A549 (cell line): ENCODE measurements around the gene MUC5AC. TPM values are rescaled to one million over a fixed set of nuclear protein-coding genes. Genes with fewer than 3 reads are reported as not detected.

ENCODE experiments used
- ATAC-seq, 2 experiments: fragments of 200-7000 bp in 1 of 2; fragments of >200 bp in 1 of 2; cut with Nextera tagmentation in 1 of 2; cut with Tn5 transposase in 1 of 2; 3 replicates each; pipeline versions ENCODE4 v1.8.0 to v1.9.1; 2018 to 2020; ENCODE audit warnings: mild to moderate bottlenecking in 1 of 2, moderate library complexity in 1 of 2
- CTCF ChIA-PET: fragments of 300-600 bp; sonication (Branson Sonifier 250); formaldehyde crosslinking; extraction: SDS; loops from one replicate; lab custom pipeline; 2021; ENCODE audit warnings: antibody characterized with exemption, inconsistent platforms; lab: Yijun Ruan, JAX
- POLR2A ChIA-PET: fragments of 350-600 bp; formaldehyde crosslinking; extraction: SDS; loops from one replicate; lab custom pipeline; 2021; ENCODE audit warnings: antibody characterized with exemption, inconsistent platforms; lab: Yijun Ruan, JAX
- DNase-seq, 2 experiments: peaks; one replicate each; pipeline versions ENCODE4 v3.0.0 to v3.0.0-alpha.2; 2011 to 2016; ENCODE audit warnings: low read depth in 1 of 2, low spot score in 1 of 2
- FAIRE-seq: peaks from 2 replicates; lab custom pipeline; 2011; peaks lifted over from hg19 to GRCh38; lab: Jason Lieb, UNC
- H3K27ac ChIP-seq, 2 experiments: fragments of >200 bp; sonication (Bioruptor Twin); formaldehyde crosslinking; 3 replicates each; pipeline ENCODE4 v1.5.1; 2016 to 2017
- H3K4me1 ChIP-seq: fragments of >200 bp; sonication (Bioruptor Twin); formaldehyde crosslinking; 3 replicates; pipeline ENCODE4 v1.6.1; 2016
- H3K4me2 ChIP-seq: fragments of >200 bp; sonication (Bioruptor Twin); formaldehyde crosslinking; 3 replicates; pipeline ENCODE4 v1.6.1; 2016
- H3K4me3 ChIP-seq: fragments of >200 bp; sonication (Bioruptor Twin); formaldehyde crosslinking; 3 replicates; pipeline ENCODE4 v1.5.1; 2016
- H3K9me3 ChIP-seq: fragments of >200 bp; sonication (Bioruptor Twin); formaldehyde crosslinking; 3 replicates; pipeline ENCODE4 v1.6.1; 2016
- BHLHE40 ChIP-seq: IDR thresholded peaks from 2 replicates; pipeline ENCODE4 v1.6.1; 2012; ENCODE audit warnings: low read depth, low read length, inconsistent platforms
- CBX2 ChIP-seq: fragments of 200-600 bp; sonication (generic); IDR thresholded peaks from 2 replicates; pipeline ENCODE4 v1.6.1; 2016; ENCODE audit warnings: low read depth, mild to moderate bottlenecking, borderline replicate concordance
- CBX8 ChIP-seq: fragments of 200-600 bp; sonication (generic); IDR thresholded peaks from 2 replicates; pipeline ENCODE4 v1.6.1; 2016
- CEBPB ChIP-seq, 2 experiments: fragments of >200 bp in 1 of 2; sonication (Bioruptor Twin) in 1 of 2; formaldehyde crosslinking in 1 of 2; IDR thresholded peaks; 2 replicates each; pipeline ENCODE4 v1.6.1; 2012 to 2016
- CHD2 ChIP-seq: fragments of 150-350 bp; IDR thresholded peaks from 2 replicates; pipeline ENCODE4 v1.6.1; 2014; ENCODE audit warnings: low read length; ENCODE audit not compliant: partially characterized antibody
- EHF ChIP-seq: fragments of 250-450 bp; sonication (Bioruptor Pico); IDR thresholded peaks from 2 replicates; pipeline ENCODE4 v1.5.0; 2020; ENCODE audit warnings: mild to moderate bottlenecking
- EHMT2 ChIP-seq: fragments of 200-600 bp; sonication (generic); IDR thresholded peaks from 2 replicates; pipeline ENCODE4 v1.6.1; 2016; ENCODE audit warnings: antibody characterized with exemption, low read depth, mild to moderate bottlenecking, moderate library complexity
- ELK1 ChIP-seq: fragments of 150-350 bp; IDR thresholded peaks from 2 replicates; pipeline ENCODE4 v1.6.1; 2014; ENCODE audit warnings: low read depth, mild to moderate bottlenecking, low read length
- FOSB ChIP-seq: fragments of 250-450 bp; sonication (Bioruptor Pico); IDR thresholded peaks from 2 replicates; pipeline ENCODE4 v1.5.0; 2020; ENCODE audit warnings: mild to moderate bottlenecking, moderate library complexity
- GATA3 ChIP-seq: IDR thresholded peaks from 2 replicates; pipeline ENCODE4 v1.6.1; 2012; ENCODE audit warnings: borderline replicate concordance
- HDAC2 ChIP-seq: fragments of 200-600 bp; sonication (generic); IDR thresholded peaks from 2 replicates; pipeline ENCODE4 v1.6.1; 2016
- HMGXB4 ChIP-seq: fragments of 250-450 bp; sonication (Bioruptor Pico); IDR thresholded peaks from 2 replicates; pipeline ENCODE4 v1.5.0; 2021; ENCODE audit warnings: mild to moderate bottlenecking, moderate library complexity, borderline replicate concordance
- HOXA7 ChIP-seq: fragments of 250-450 bp; sonication (Bioruptor Pico); IDR thresholded peaks from 2 replicates; pipeline ENCODE4 v1.5.0; 2020; ENCODE audit warnings: mild to moderate bottlenecking, moderate library complexity
- HOXB13 ChIP-seq: fragments of 250-450 bp; sonication (Bioruptor Pico); IDR thresholded peaks from 2 replicates; pipeline ENCODE4 v1.5.0; 2020; ENCODE audit warnings: low read depth, mild to moderate bottlenecking, moderate library complexity
- HOXB5 ChIP-seq: fragments of 250-450 bp; sonication (Bioruptor Pico); IDR thresholded peaks from 2 replicates; pipeline ENCODE4 v1.5.0; 2020; ENCODE audit warnings: mild to moderate bottlenecking, moderate library complexity
- JUN ChIP-seq, 2 experiments: fragments of >200 bp; sonication (Bioruptor Twin); formaldehyde crosslinking; IDR thresholded peaks; 2 replicates in 1 of 2; 3 replicates in 1 of 2; pipeline ENCODE4 v1.6.1; 2016 to 2017
- JUNB ChIP-seq: fragments of >200 bp; sonication (Bioruptor Twin); formaldehyde crosslinking; IDR thresholded peaks from 2 replicates; pipeline ENCODE4 v1.6.1; 2016
- MAFK ChIP-seq: fragments of 450-650 bp; IDR thresholded peaks from 2 replicates; pipeline ENCODE4 v1.6.1; 2014; ENCODE audit not compliant: partially characterized antibody
- NFE2L2 ChIP-seq: fragments of 150-350 bp; conservative IDR thresholded peaks from 2 replicates; pipeline ENCODE4 v1.6.1; 2014; ENCODE audit warnings: low read length
- NPAS2 ChIP-seq: fragments of 250-450 bp; sonication (Bioruptor Pico); IDR thresholded peaks from 2 replicates; pipeline ENCODE4 v1.8.0; 2022; ENCODE audit warnings: mild to moderate bottlenecking, moderate library complexity, borderline replicate concordance
- NR3C1 ChIP-seq: fragments of >200 bp; sonication (Bioruptor Twin); formaldehyde crosslinking; IDR thresholded peaks from 3 replicates; pipeline ENCODE4 v1.6.1; 2017
- RAD21 ChIP-seq, 2 experiments: fragments of >200 bp in 1 of 2; sonication (Bioruptor Twin) in 1 of 2; formaldehyde crosslinking in 1 of 2; IDR thresholded peaks in 1 of 2; conservative IDR thresholded peaks in 1 of 2; 2 replicates in 1 of 2; 3 replicates in 1 of 2; pipeline ENCODE4 v1.6.1; 2012 to 2018; ENCODE audit warnings: inconsistent platforms in 1 of 2
- RCOR1 ChIP-seq: fragments of 150-350 bp; IDR thresholded peaks from 2 replicates; pipeline ENCODE4 v1.6.1; 2014; ENCODE audit warnings: antibody characterized with exemption, low read length, low read depth
- RFX5 ChIP-seq: fragments of 450-650 bp; IDR thresholded peaks from 2 replicates; pipeline ENCODE4 v1.7.1; 2014; ENCODE audit warnings: antibody characterized with exemption, mild to moderate bottlenecking, moderate library complexity
- SMC3 ChIP-seq: fragments of >200 bp; sonication (Bioruptor Twin); formaldehyde crosslinking; IDR thresholded peaks from 3 replicates; pipeline ENCODE4 v1.6.1; 2018; ENCODE audit warnings: inconsistent platforms
- SREBF2 ChIP-seq: fragments of 450-650 bp; IDR thresholded peaks from 2 replicates; pipeline ENCODE4 v1.6.1; 2014; ENCODE audit warnings: mild to moderate bottlenecking, moderate library complexity
- TFCP2L1 ChIP-seq: fragments of 250-450 bp; sonication (Bioruptor Pico); IDR thresholded peaks from 2 replicates; pipeline ENCODE4 v1.5.0; 2021; ENCODE audit warnings: mild to moderate bottlenecking
- ZC3H11A ChIP-seq: fragments of 450-650 bp; IDR thresholded peaks from 2 replicates; pipeline ENCODE4 v1.6.1; 2014; ENCODE audit warnings: antibody characterized with exemption, mild to moderate bottlenecking
- ZFP36 ChIP-seq: fragments of 450-650 bp; IDR thresholded peaks from 2 replicates; pipeline ENCODE4 v1.6.1; 2014; ENCODE audit warnings: borderline replicate concordance; ENCODE audit not compliant: partially characterized antibody
- WGBS: methylation state at CpG from one replicate; pipeline ENCODE4 v1.1.6; 2017; ENCODE audit errors: missing lambda C conversion rate; 5-methylcytosine and 5-hydroxymethylcytosine counted together
- polyA plus RNA-seq, 4 experiments: library from polyadenylated mRNA; depleted of rRNA in 3 of 4; stranded (reverse); fragments of >200 nt; fragmentation: RNase III in 1 of 4; extraction: RNeasy Plus Mini Kit Qiagen cat#74134 plus additional on column Dnase treatment in 1 of 4; gene quantifications; 2 replicates in 3 of 4; 3 replicates in 1 of 4; pipeline ENCODE4 v1.2.3, GENCODE V29; 2011 to 2017
- TF ChIP-seq, protein P1 (sequence below): fragments of >200 bp; sonication (Bioruptor Twin); formaldehyde crosslinking; IDR thresholded peaks from 2 replicates; pipeline ENCODE4 v1.6.1; 2016
- TF ChIP-seq, protein P2 (sequence below): IDR thresholded peaks from 2 replicates; pipeline ENCODE4 v1.6.1; 2012

The MUC5AC gene
- polyA plus RNA-seq, 2 of the 4 experiments (the other 2 are of a cell fraction): 0.18 to 7.4 TPM

GRCh38 chr11:1149545-1149944 is 8.2 kb upstream of the MUC5AC start:
- DNase-seq (no peak), ATAC-seq (no peak), FAIRE-seq (no peak)
- Histone ChIP-seq H3K4me3 (no peak overlapping the region), H3K4me2 (no peak overlapping the region), H3K27ac (peak overlapping the region; percentile 97 to 99; a peak in 5 of 6 replicates), H3K4me1 (peaks cover 50% of the 10 kb centered on the region), H3K9me3 (no peaks in the 10 kb centered on the region)
- ChIA-PET POLR2A (no interaction called here), CTCF (interaction anchor here (0.6 to 1.6 kb wide), 2 partner anchors 35 to 1006 kb away, joined by 3 to 8 read pairs; no protein-coding TSS in a partner anchor)
- no peak for TF ChIP-seq BHLHE40
- TF ChIP-seq CBX2: no peak
- no peak for TF ChIP-seq NPAS2 (CRISPR knock-in tag)
- TF ChIP-seq ELK1: no peak
- TF ChIP-seq RAD21 (conservative IDR thresholded peaks at IDR 0.05 in 1 of 2, IDR thresholded peaks at IDR 0.05 in 1 of 2): no peak
- TF ChIP-seq CHD2: no peak
- no peak for TF ChIP-seq JUN (IDR thresholded peaks at IDR 0.05)
- TF ChIP-seq ZFP36: no peak
- TF ChIP-seq EHMT2: no peak
- TF ChIP-seq CEBPB (IDR thresholded peaks at IDR 0.05): no peak
- TF ChIP-seq HDAC2: no peak
- TF ChIP-seq JUNB: no peak
- TF ChIP-seq RCOR1: no peak
- TF ChIP-seq TFCP2L1: no peak
- TF ChIP-seq SREBF2: no peak
- no peak for TF ChIP-seq CBX8
- TF ChIP-seq NR3C1: no peak
- 96% methylated on average over 16 of the region's 16 CpGs for WGBS

DNA sequence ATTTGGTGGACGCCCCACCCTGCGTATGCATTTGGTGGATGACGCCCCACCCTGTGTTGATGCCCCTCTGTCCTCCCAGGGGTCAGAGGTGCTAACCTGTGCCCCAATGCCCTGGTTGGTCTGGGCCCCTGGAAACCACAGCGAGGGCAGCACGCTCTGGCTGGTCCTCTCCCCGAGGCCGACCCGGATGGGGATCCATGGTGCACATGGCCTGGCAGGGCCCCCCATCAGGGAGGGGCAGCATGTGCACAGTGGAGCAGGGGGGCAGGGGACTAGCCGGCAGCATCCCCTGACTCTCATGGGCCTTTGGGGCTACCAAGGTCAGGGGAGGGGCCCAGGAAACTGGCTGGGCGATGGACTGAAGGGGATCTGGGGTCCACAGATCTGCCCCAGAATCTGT is 7.6 kb upstream of the MUC5AC start:
- H3K4me3 ChIP-seq: no peak overlapping the region
- CTCF ChIA-PET: interaction anchor here (1.5 to 1.6 kb wide), 2 partner anchors 36 to 99 kb away, joined by 3 to 8 read pairs; no protein-coding TSS in a partner anchor
- peaks cover 50% of the 10 kb centered on the region for H3K4me1 ChIP-seq
- H3K9me3 ChIP-seq: peaks cover under 1% of the 10 kb centered on the region; the same call in 1 of the 3 replicates
- H3K27ac ChIP-seq: peak overlapping the region; percentile 97 to 99
- no peak for DNase-seq
- FAIRE-seq: no peak
- 58% methylated on average over 4 of the region's 10 CpGs for WGBS
- TF ChIP-seq JUN (IDR thresholded peaks at IDR 0.05) (no peak), CEBPB (IDR thresholded peaks at IDR 0.05) (no peak), MAFK (no peak), EHF (peak; percentile 56; the same call in 1 of the 2 replicates), HOXB13 (CRISPR knock-in tag) (peak; percentile 42; the same call in 1 of the 2 replicates), NFE2L2 (no peak)
- TF ChIP-seq, protein P1, sequence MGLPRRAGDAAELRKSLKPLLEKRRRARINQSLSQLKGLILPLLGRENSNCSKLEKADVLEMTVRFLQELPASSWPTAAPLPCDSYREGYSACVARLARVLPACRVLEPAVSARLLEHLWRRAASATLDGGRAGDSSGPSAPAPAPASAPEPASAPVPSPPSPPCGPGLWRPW: no peak
- H3K4me2 ChIP-seq: peak overlapping the region; percentile 91
- no peak for ATAC-seq
- POLR2A ChIA-PET: no interaction called here

DNA sequence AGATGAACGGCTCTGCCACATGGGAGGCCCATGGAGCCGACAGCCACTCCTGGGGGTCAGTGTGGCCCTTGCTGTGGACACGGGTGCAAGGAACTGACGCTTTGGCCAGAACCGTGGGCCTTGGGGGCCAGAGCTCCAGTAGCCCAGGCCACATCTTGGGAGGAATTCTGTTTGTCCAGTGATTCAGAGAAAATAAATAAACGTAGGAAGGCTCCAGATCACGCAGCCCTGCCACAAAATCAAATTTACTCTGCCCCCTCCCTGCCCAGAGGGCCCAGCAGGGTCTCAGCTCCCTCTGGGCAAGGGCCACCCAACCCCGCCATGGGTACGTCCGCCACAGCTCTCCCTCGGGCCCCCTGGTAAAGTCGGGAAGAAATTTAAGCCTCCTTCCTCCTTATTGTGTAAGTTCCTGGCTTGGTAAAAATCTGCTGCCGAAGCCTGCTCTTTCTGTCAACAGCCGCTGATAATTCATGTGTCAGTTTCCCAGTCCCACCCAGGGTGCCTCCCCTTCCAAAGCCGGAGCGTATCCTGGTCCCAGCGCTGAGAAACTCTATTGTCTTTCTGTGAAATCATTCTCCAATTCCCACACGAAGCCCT is 6.9 kb upstream of the MUC5AC start:
- H3K4me2 ChIP-seq: peak overlapping the region; percentile 91
- H3K9me3 ChIP-seq: peaks cover 6% of the 10 kb centered on the region; the same call in 1 of the 3 replicates
- CTCF ChIA-PET: interaction anchor here (1.5 kb wide), 1 partner anchor 100 kb away, joined by 3 read pairs; no protein-coding TSS in a partner anchor
- peak; percentile 19 to 54; a peak in 5 of 6 replicates for ATAC-seq
- no peak overlapping the region; the same call in 2 of the 3 replicates for H3K4me3 ChIP-seq
- FAIRE-seq: peak; percentile 7
- H3K27ac ChIP-seq: peak overlapping the region; percentile 97 to 99
- WGBS: 4% methylated on average over 15 of the region's 18 CpGs
- peak in 1 of 2 experiments; percentile 93 for DNase-seq
- POLR2A ChIA-PET: no interaction called here
- peaks cover 50% of the 10 kb centered on the region for H3K4me1 ChIP-seq
- TF ChIP-seq RCOR1: no peak
- TF ChIP-seq, protein P2, sequence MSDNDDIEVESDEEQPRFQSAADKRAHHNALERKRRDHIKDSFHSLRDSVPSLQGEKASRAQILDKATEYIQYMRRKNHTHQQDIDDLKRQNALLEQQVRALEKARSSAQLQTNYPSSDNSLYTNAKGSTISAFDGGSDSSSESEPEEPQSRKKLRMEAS: no peak; the same call in 1 of the 2 replicates
- no peak for TF ChIP-seq EHMT2
- no peak for TF ChIP-seq HMGXB4 (CRISPR knock-in tag)
- TF ChIP-seq ELK1: no peak
- TF ChIP-seq SMC3: no peak; the same call in 2 of the 3 replicates
- TF ChIP-seq NR3C1: no peak
- TF ChIP-seq JUN (IDR thresholded peaks at IDR 0.05): peak; percentile 85 to 92
- no peak for TF ChIP-seq CBX8
- TF ChIP-seq RFX5: no peak
- TF ChIP-seq JUNB: peak; percentile 94
- no peak for TF ChIP-seq HOXB5 (CRISPR knock-in tag)
- no peak for TF ChIP-seq HOXA7 (CRISPR knock-in tag)
- TF ChIP-seq FOSB (CRISPR knock-in tag): no peak
- no peak for TF ChIP-seq CBX2
- no peak for TF ChIP-seq ZC3H11A
- TF ChIP-seq GATA3: peak; percentile 91
- TF ChIP-seq CEBPB (IDR thresholded peaks at IDR 0.05): peak; percentile 71 to 86
